ENCODE data around the gene LAMA3. TPM values are rescaled to one million over a fixed set of nuclear protein-coding genes. Genes with fewer than 3 reads are reported as not detected.

LAMA3 gene
- total and polyA plus RNA-seq, 2 of the 13 experiments (the other 11 are each of a cell fraction or from before 2014, with no cell fraction given) = 0.45 to 2.2 TPM

GRCh38 chr18:23752796-23753195, 63.5 kb downstream of the LAMA3 start (continued):
- TF ChIP-seq ZBED4 (CRISPR knock-in tag; IDR thresholded peaks at IDR 0.05; ENCODE audit: borderline replicate concordance) (no peak), RARG (CRISPR knock-in tag; IDR thresholded peaks at IDR 0.05; ENCODE audit: low read depth) (no peak), NKX3-1 (CRISPR knock-in tag; IDR thresholded peaks at IDR 0.05) (no peak), HDAC2 (CRISPR knock-in tag; IDR thresholded peaks at IDR 0.05) (no peak), SP2 (CRISPR knock-in tag; IDR thresholded peaks at IDR 0.05) (no peak), ZNF746 (CRISPR knock-in tag; IDR thresholded peaks at IDR 0.05) (no peak), ZBTB2 (CRISPR knock-in tag; IDR thresholded peaks at IDR 0.05; ENCODE audit: low read depth) (no peak)
